Measurements from ENCODE around the gene GSC2.

GSC2 gene

DNA sequence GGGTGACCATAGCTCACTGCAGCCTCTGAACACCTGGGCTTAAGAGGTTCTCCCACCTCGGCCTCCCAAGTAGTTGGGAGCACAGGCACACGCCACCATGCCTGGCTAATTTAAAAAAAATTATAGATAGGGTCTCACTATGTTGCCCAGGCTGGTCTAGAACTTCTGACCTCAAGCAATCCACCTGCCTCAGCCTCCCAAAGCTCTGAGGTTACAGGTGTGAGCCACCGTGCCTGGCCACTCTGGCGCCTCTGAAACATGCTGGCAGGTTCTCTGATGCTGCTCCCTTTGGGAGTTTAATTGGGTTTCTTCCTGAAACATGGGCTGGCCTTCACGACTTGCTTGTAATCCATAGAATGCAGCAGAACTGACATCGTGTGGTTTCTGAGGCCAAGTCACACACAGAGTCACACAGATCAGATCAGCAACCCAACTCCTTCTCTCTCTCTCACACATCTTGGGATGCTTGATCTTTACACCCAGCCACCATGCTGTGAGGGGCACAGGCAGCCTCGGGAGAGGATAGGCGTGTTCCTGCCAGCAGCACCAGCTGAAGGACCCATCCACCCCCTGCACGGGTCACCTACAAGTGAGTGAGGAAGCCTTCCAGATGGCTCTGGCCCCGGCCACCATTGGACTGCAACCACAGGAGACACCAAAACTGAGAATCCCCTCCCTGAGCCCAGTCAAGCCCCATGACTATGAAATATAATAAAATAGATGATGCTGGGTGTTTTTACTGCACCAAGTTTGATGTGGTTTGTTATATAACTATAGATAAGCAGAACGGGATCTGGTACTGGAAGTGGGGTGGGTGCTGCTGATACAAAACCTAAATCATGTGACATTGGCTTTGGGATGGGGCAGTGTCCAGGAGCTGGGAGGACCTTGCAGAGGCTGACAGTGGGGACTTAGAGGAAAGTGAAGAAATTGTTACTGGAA lies 3.1 kb upstream of the GSC2 start:
- no peak for DNase-seq (ENCODE audit: low read depth in 2 of 2)

DNA sequence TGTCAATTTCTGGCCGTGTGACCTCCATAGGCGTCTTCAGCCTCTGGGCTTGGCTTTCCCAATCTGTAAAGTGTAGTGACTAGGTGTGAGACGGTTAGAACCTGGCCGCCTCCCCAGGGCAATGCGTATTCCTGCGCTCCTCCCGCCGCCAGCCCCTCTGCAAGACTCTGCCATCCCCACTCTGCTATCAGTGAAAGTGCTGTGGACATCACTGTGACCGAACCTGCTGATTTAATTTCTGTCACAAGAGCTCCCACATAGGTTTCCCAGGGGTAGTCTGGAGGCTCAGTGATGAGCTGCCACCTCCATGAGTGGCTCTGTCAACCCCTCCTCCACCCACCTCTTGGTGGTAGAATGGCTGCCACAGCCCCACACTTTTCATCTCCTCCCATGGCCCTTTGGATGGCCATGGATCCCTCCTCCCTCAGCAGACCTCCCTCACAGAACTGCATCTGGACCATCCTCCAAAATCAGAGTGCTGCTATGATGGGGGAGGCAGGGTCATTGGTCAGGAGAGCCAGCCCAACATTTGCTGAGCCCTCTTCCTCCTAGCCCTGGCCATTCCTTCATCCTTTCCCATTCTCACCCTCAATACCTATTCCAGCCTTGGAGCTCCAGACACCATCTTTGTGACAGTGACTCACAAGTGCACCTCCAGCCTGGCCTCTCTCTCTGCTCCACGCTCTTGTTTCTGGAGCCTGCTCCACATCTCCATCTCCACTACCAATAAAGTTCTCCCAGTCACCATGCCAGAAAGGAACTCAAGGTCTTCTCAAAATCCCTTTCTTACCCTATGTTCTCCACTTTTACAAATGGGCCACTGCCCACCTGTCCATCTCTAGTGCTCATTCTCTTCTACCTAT lies 1.5 kb upstream of the GSC2 start:
- DNase-seq (ENCODE audit: low read depth in 2 of 2), result no peak

DNA sequence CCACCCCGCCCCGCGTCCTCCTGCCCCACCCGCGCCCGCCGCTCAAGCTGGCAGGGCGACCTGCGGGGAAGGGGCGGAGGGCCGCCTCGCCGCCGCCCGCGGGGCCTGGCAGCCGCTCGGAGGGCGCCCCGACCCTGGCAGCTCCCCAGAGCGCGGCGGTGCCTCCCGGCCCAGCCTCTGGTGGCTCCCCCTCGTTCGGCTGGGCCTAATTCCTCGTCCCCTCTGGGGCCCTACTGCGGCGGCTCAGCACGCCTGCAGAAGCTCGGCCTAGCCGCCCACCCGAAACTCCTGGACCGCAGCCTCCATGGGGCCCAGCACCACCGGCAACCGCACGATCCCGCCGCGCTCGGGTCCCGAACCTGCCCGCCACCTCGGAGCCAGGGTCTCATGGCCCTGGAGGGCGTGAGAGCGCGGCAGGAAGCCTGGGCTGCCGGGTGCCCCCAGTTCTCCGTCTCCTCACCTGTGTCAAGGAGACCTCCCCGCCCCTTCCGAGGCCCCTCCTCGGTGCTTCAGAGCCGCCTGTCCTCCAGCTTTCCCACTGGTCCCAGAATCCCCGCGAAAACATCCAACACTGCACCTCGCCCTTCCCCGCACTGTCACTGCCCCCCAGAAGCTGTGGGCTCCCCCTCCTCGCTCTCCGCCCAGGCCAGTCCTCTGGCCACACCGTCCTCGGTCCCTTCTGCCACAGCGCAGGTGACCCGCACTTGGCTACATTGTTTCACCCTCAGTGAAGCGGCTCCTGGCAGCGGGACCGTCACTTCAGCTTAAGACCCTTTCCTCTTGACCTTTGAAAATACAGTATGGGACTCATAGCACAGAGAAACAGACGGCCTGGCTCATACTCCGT lies 613 bp upstream of the GSC2 start:
- DNase-seq (ENCODE audit: low read depth in 2 of 2), result no peak

DNA sequence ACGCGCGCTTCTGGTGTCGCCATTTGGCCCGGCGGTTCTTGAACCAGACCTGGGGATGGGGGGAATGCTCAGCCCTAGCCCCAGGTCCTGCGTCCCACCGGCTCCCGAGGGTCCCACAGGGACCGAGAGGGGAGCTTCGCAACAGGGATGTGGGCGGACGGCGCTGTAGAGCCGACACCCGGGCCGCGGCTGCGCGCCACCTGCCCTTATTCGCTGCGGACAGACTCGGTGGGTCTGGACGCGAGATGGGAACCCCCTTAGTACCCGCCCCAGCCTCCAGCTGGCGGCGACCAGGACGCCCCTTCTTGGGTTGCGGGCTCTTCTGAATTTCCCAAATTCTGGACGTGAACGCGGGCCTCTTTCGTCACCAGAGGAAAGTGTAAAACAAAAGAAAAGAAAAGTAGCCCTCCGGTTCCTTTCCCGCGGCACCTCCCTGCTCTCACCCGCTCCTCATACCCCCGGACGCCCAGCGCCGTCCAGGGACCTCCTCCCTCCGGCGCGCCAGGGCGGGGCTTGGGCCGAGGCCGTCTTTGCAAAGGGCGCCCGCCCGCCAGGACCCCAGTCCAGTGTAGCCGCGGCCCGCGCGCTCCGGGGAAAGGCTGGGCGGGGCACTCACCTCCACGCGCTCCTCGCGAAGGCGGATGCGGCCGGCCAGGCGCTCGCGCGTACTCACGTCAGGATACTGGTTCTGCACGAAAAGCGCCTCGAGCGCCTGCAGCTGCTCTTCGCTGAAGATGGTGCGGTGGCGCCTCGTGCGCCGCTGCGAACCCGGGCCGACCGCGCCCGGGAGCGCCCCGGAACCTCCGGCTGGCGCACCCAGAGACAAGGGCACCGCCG lies 827 bp downstream of the GSC2 start:
- DNase-seq (ENCODE audit: low read depth in 2 of 2), result no peak

DNA sequence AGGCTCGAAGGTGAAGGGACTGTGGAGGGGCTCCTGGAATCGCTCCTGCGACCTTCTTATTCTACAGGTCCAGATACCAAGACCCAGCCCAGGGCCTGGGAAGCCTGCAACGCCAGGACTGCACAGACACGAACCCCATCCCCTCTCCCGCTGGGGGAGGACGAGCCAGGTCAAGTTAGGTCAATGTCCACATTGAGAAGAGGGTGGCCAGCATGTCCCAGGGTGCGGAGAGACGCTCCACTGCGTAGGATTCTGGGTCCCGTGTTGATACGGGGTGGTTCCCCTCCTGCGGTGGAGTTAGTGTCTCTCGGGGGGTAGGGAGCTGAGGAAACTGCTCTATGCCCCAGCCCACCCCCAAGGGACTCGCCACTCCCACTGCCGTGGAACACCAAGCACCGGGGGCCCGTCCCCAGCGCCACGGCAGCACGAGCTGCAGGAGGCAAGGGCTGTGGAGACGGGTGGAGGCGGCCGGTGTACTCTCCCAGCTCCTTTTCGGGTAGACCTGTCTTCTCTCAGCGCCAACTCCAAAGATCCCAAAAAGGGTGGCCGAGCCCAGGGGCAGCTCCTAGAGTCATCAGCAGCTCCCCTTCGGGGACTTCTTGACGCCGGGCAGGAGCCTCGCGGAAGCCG lies 1.6 kb downstream of the GSC2 start:
- no peak for DNase-seq (ENCODE audit: low read depth in 2 of 2)

DNA sequence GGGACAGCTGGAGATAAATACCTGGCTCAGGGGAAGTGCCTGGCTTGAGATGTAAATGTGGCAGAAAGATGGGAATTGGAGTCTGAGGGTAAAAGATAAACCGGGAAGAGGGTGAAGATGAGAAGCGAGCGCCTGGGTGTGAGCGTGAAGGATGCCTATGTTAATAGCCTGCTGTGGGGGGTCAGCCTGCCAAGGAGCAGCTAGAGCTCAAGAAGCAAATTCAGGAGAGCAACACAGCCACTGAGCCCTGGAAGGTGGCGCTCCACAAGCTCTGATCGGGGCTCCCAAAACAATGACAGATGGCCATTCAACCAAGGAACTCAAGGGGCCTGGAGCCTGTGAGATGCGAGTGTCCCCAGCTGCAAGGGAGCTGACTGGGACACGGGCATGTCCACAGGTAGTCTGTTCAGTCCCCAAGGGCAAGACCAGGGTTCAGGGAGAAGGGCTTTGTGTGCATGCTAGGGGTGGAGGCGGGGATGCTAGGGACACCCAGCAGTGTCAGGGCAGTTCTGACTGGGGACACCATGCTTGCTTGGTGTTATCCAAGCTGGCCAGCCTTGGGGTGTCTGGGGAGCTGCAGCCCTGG lies 2.8 kb downstream of the GSC2 start:
- DNase-seq (ENCODE audit: low read depth in 2 of 2), result no peak

DNA sequence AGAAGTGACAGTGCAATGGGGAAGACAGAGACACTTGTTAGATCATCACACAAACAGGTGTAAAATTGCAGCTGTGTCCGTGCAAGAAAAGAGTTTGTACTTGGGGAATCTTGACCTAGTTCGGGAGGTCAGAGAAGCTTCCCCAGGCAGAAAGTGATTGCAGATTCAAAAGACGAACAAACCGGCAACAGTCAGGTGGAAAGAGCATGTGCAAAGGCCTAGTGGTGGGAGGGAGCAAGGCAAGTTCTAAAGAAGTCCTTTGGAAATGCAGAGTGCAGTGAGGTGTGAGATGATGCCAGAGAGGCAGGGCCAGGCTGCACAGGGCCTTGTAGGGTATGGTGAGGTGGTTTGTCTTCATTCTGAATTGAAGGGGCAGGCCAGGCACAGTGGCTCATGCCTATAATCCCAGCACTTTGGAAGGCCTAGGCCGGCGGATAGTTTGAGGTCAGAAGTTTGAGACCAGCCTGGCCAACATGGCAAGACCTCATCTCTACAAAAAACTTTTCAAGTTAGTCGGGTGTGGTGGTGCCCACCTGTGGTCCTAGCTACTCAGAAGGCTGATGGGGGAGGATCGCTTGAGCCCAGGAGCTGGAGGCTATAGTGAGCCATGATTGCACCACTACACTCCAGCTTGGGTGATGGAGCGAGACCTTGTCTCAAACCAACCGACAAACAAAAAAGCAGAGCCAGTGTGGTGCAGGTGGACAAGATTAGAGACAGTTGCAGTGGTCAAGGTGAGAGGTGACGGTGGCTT lies 3.7 kb downstream of the GSC2 start:
- DNase-seq (ENCODE audit: low read depth in 2 of 2), result no peak

DNA sequence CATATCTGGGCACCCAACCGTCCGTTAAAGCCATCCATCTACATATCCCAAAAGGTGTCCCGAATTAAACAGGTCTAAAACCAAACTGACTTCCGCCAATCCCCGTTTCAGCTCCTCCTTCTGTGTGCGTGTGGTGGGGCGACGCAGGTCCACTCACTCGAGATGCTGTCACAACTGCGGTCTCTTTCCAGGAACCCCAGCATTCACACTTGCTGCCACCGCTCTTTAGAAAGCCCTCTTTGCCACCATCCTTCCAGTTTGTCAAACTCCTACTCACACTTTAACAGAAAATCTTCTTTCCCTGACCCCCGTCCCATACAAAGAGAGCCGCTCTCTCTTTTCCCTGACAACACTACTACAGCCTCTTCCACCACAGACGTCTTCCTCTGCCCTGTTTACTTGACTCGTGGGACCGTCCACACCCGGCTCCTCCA lies 6.1 kb downstream of the GSC2 start:
- DNase-seq (ENCODE audit: low read depth in 2 of 2), result peak; percentile 14 to 20

DNA sequence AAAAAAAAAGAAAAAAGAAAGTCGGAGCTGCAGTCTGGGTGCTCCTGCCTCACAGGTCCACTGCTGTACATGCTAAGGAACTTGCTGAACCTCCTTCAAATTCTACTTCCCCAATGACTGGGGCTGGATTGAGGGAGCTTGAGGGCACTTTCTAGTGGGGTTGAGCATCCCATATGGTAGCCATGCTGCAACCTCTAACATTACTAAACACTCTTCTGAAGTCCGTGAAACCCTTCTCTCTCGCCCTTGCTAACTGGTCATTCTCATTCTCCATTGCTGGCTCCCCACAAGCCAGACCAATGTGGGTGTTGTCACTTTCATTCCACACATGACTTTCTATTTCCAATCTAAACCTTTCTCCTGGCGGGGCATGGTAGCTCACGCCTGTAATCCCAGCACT lies 6.9 kb downstream of the GSC2 start:
- DNase-seq (ENCODE audit: low read depth in 2 of 2), result no peak

DNA sequence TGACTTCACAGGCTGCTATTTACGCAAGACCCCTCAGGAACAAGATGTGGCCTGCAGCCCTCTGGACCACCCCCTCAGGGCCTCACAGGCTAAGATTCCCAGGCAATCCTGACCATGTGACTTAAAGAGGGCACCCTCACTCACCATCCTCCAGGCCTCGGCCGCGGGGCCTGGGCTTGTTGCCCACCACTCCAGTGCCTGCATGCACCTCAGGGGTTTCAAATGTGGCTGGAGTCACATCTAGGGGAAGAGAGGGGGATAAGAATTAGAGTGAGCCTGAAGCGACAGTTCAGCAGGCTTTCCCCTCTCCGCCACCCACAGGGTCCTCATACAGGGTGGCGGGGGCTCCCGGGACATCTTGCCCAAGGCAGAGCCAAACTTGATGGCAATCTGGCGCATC lies 7.7 kb downstream of the GSC2 start:
- no peak for DNase-seq (ENCODE audit: low read depth in 2 of 2)

DNA sequence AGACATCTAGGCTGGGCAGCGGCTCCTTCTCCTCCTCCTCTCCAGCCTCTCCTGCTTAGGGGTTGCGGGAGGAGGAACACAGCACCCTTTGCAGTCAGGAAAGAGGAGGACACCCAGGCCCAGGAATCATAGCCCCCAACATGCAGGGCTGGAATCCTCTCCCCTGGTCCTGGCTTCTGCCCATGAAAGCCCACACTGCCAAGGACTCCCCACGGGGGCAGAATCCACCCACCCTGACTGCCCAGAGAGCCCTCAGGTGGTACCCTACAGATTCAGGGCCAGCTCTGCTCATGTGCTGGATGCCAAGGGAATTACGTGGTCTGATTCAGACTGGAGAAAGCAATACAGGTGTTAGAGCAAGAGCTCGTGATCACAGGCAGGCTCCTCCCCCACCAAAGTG lies 10.1 kb downstream of the GSC2 start:
- DNase-seq (ENCODE audit: low read depth in 2 of 2), result no peak

DNA sequence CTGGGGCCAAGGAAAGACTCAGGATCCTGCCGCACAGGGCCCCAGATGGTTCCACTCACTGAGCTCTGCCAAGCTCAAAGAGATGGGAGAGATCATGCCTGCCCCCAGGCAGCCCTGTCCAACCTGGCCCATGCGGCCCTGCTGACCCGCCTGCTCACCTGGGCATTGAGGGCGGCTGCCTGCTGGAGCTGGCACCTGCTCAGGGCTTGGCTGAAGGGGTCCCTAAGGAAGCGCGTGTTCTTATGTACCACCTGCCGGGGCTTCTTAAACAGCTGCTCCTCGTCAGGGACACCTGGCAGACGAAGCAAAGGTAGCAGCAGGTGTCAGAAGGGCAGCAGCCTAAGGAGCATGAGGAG lies 11.1 kb downstream of the GSC2 start:
- no peak for DNase-seq (ENCODE audit: low read depth in 2 of 2)

DNA sequence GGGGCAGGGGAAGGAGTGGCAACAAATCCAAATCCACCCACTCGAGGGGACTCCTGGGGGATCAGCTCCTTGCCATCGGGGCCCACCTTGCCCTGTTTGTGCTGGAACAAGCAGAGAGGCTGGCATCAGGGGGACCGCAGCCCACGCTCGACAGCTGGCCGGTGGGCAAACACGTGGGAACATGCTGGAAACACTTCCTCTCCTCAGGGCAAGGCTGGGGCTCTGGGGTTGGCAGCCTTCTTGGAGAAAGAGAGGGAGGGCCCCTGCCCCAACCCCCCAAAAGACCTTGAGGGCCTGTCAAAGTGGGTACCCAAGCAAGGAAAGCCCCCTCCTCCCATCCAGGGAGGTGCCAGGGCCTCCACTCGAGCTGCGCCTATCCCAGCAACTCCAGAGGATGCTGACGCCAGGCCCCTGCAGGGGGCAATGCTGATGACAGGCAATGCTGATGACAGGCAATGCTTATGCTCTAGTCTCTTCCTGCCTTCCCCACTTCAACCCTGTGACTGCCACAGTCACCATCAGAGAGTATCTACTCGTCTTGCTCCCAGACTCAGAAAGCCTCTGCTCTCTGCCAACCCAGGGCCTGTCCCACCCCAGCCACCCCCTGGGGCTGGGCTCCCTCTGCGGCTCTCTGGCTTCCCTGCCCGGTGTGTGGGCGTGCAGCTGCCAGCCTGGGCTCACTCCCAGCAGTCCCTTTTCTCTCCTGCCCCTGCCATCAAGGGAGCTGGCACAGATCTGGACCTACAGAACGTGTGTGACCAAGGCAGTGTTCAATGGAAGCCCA lies 11.7 kb downstream of the GSC2 start:
- no peak for DNase-seq (ENCODE audit: low read depth in 2 of 2)

DNA sequence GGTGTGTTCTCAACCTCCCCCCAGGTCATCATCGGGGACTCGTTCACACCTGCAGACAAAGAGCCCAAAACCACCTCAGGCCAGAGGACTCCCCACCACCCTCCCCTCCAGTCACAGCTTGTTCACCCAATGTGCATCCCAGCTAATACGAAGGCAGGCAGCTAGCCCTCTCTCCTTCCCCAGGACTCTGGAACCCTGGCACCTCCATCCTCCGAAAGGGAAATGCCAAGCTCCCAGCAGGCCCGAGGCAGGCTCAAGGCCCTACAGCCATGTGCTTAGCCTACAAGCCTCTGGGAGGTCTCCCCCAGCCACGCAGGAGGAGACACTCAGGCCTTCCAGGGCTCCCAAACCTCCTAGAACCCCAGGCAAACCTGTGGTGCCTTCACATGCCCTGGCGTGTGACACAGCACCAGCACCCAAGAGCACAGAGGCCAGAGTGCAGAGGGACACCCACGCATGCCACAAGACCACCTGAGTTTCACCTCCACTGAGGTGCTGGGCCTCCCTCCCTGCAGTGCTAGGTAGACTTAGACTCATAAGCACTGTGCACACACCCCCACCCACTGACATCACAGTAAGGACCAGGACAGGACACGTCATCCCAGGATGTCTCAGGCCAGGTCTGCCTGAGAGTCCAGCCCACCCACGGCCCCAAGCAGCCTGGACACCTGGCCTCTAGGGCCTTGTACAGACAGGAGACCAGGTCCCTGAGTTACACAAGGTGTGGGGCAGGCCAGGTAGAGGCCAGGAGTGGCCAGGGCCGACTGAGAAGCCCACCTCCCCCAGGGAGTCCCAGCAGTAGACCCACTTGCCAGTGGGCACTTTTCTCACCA lies 12.5 kb downstream of the GSC2 start:
- DNase-seq (ENCODE audit: low read depth in 2 of 2), result no peak

DNA sequence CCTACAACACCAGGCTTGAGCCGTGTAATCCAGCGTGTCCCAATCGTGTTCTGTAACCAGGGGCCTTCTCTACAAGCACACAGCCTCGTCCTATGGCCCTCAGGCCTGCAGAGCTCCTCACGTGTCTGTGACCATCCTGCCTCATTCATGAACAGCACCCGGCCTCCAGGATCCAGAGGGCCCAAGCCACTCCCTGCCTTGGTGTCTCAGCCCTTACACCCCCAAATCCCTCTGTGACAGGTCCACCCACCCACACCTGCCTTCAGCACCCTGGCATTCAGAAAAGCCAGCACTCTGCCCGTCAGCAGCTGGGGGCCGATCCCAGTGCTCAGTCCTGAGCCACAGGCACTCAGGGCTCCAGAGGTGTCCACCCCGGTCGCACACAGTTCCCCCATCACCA lies 13.2 kb downstream of the GSC2 start:
- no peak for DNase-seq (ENCODE audit: low read depth in 2 of 2)

DNA sequence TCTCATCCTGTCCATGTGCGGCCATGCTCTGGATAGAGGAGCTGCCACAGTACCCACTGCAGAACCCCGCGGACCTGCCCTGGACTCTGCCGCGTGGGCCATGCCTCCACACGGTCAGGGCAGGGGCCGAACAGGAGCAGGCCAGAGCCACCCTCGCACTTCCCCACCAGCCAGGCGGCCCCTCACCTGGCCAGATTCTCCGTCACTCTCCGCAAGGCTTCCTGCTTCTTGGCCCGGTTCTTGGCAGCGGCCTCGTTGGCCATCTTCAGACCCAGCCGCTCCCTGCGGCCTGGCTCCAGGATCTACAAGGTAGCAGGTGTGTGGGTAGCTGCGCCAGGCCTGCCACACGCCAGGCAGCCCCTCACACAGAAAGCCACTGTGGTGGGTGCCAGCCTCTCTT lies 15.2 kb downstream of the GSC2 start:
- no peak for DNase-seq (ENCODE audit: low read depth in 2 of 2)

DNA sequence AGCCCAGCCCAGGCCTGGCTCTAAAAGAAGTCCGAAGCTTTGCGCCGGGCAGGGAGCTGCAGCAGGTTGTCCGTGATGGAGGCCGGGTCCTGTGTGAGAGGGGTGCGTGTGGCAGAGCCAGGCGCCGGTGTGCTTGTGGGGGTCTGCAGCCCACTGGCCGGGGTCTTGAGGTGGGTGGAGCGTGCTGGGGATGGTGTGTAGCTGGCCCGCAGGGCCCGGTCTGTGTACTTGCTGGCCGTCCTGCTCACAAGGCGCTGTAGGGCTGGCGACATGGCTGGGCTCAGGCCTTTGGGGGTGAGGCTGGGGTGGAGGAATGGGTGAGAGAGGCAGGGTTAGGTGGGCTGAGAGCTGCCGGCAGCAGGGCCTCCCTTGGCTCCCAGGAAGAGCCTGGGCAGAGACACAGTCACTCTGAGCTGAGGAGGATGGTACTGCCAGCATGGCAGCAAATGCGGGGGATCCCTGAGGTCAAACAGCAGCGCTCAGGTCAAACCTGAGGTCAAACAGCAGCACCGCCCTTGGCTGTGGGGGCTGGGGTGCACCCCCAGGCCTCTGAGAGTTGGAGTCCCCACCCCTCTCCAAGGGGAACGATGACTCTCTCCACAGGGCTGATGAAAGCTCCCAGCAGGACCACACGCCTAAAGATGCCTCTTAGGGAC lies 15.8 kb downstream of the GSC2 start:
- no peak for DNase-seq (ENCODE audit: low read depth in 2 of 2)

Data from stimulated activated CD8-positive, alpha-beta memory T cell treated with anti-CD3 and anti-CD28 coated beads, Interleukin-2, amount 100 ng/mL, for 48 hours (primary cell).